ENCODE data around the gene TLE3.

TLE3 gene

DNA sequence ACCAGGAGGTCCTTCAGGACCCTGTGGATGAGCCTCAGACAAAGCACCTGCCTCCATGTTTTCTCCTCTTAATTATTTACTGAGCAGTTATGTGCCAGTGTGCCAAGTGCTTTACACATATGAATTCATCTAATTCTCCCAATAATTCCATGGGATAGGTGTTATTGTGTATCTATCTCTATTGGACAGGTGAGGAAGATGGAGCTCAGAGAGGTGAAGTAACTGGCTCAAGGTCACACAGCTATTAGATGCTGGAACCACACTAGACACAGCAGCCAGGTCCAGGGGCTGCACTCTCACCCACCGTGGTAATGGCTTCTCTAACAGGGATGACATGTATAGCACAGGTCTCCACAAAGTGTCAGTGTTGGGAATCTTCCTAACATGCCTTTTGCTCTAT, 70.2 kb downstream of the TLE3 start:
- no peak overlapping the region for H3K27ac ChIP-seq (ENCODE audit: low read depth, low read length)
- no peaks in the 10 kb centered on the region for H3K36me3 ChIP-seq (ENCODE audit: insufficient read depth, low read length)
- peaks cover 6% of the 10 kb centered on the region; the same call in 1 of the 2 replicates for H3K27me3 ChIP-seq (ENCODE audit: insufficient read depth, low read length)
- H3K4me1 ChIP-seq (ENCODE audit: control insufficient read depth, insufficient read depth, low read length, unreplicated experiment): peaks cover 19% of the 10 kb centered on the region
- H3K79me2 ChIP-seq (ENCODE audit: control insufficient read depth, insufficient read depth, low read length, unreplicated experiment): no peaks in the 10 kb centered on the region
- H2AFZ ChIP-seq (ENCODE audit: low read length, unreplicated experiment): no peak overlapping the region
- no peak overlapping the region for H3K4me3 ChIP-seq (ENCODE audit: low read depth, low read length)

DNA sequence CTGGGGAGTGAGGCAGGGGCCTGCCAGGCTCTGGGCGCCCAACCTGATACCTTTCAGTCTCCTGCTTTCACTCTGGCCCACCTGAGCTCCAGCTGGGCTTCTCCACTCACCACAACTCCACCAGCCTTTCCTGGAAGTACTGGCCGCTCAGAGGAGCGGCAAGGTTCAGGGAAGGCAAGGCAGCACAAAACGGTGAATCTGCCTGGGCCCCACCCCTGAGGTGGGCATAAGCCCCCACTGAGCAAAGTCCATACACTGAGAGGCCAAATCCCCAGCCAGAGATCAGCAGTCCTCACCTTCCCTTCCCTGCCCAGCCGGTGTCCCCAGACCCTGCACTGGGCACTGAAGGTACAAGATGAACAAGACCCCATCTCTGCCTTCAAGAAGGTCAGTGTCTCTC, 70.7 kb downstream of the TLE3 start:
- Histone ChIP-seq H2AFZ (ENCODE audit: low read length, unreplicated experiment) (no peak overlapping the region), H3K79me2 (ENCODE audit: control insufficient read depth, insufficient read depth, low read length, unreplicated experiment) (no peaks in the 10 kb centered on the region), H3K27ac (ENCODE audit: low read depth, low read length) (no peak overlapping the region), H3K27me3 (ENCODE audit: insufficient read depth, low read length) (0 out of 2 replicates have a peak, but pooled peaks cover 4% of the 10 kb centered on the region), H3K4me3 (ENCODE audit: low read depth, low read length) (no peak overlapping the region), H3K36me3 (ENCODE audit: insufficient read depth, low read length) (no peaks in the 10 kb centered on the region), H3K4me1 (ENCODE audit: control insufficient read depth, insufficient read depth, low read length, unreplicated experiment) (peaks cover 22% of the 10 kb centered on the region)

DNA sequence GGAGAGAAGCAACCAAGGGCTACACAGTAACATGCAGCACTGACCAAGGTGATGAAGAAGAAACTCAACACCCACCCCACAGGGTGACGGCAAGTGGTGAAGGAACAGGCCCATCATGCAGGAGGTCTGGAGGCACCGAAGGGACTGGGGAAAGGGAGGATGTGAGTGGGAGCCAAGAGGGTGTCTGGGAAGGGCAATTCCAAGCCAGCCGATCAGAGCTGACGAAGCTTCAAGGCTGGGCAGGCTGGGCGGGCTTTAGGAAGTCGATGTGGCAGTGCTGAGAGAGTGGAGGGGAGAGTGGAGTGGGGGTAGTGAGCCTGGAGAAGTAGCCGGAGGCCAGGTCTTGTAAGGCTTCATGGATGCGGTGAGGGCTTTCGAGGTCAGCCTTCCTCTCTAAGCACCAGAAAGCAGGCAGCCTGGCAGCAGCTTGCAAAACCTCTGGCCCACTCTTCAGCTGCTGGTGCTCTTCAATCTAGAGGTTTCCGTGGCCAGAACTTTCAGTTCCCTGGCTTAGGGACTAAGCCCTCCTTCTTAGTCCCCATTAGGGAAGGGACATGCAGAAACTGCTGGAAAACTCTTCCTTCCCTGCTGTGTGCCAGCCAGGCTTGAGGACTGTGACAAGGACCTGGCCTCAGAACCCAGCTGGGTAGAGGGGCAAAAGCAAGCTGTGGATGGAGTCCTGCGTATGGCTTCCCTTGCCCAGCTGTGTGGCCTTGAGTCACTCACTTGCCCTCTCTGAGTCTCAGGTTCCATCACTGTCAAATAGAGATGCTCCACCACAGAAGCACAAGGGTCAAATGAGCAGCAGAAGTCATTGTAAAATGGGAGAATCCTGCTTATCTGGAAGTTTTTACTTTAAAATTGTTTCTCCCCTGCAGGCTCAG, 72.1 kb downstream of the TLE3 start:
- Histone ChIP-seq H3K4me1 (ENCODE audit: control insufficient read depth, insufficient read depth, low read length, unreplicated experiment) (peaks cover 22% of the 10 kb centered on the region), H3K79me2 (ENCODE audit: control insufficient read depth, insufficient read depth, low read length, unreplicated experiment) (no peaks in the 10 kb centered on the region), H3K4me3 (ENCODE audit: low read depth, low read length) (no peak overlapping the region), H3K27ac (ENCODE audit: low read depth, low read length) (no peak overlapping the region), H3K27me3 (ENCODE audit: insufficient read depth, low read length) (peaks cover 4% of the 10 kb centered on the region; the same call in 1 of the 2 replicates), H2AFZ (ENCODE audit: low read length, unreplicated experiment) (no peak overlapping the region), H3K36me3 (ENCODE audit: insufficient read depth, low read length) (no peaks in the 10 kb centered on the region)

DNA sequence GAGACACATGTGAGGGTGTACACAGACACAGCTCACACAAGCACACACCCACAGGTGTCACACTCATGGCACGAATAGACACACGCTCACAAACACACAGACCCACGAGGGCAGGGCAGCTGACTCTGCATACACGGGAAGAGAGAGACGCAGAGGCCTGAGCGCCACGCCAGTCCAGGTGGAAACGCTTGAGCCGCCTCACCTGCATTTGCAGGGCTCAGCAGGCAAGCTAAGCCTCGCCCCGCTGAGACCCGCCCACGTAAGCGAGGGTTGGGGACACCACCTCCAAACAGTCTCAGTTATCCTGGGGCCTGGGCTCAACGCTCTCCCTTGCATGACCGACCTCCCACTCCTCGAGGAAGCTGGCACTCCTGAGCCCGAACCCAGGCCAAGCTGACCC, 73.2 kb downstream of the TLE3 start:
- Histone ChIP-seq H3K36me3 (ENCODE audit: insufficient read depth, low read length) (no peaks in the 10 kb centered on the region), H3K4me1 (ENCODE audit: control insufficient read depth, insufficient read depth, low read length, unreplicated experiment) (peaks cover 22% of the 10 kb centered on the region), H3K27ac (ENCODE audit: low read depth, low read length) (peak overlapping the region; percentile 78; the same call in 1 of the 2 replicates), H3K27me3 (ENCODE audit: insufficient read depth, low read length) (peaks cover 8% of the 10 kb centered on the region; the same call in 1 of the 2 replicates), H2AFZ (ENCODE audit: low read length, unreplicated experiment) (no peak overlapping the region), H3K4me3 (ENCODE audit: low read depth, low read length) (no peak overlapping the region), H3K79me2 (ENCODE audit: control insufficient read depth, insufficient read depth, low read length, unreplicated experiment) (no peaks in the 10 kb centered on the region)

DNA sequence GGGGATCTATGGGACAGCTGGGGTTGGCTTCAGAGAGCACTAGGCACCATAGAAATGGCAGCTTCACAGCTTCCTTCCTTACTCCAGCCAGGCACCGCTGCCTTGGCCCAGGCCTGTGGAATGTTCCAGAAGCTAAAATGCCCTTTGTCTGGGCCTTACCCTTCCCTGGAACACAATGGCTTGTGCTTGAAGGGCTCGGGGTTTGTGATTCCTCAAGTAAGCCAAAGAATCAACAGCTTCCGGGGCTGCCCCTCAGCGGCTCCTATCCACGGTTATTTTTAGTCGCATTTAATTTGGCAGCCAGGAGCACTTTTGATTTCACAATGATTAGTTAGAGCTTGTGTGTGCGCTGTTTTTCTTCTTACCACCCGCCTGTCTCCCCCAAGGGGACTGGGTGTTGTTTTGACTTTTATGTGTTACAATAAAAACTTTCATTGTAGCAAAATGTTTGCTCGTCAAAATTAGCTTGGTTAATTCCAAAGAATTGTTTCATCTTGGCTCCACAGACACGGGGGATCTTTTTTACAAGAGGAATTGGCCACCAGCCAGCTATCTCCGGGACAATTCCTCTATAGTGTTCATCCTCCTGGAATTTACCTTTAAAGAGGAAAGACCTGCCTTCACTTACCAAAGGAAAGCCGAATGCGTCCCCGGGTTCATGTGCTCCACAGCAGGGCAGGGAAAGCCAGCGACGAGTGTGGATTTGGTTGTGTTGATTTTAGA, 73.8 kb downstream of the TLE3 start:
- peaks cover 22% of the 10 kb centered on the region for H3K4me1 ChIP-seq (ENCODE audit: control insufficient read depth, insufficient read depth, low read length, unreplicated experiment)
- H3K4me3 ChIP-seq (ENCODE audit: low read depth, low read length): peak overlapping the region; percentile 23; the same call in 1 of the 2 replicates
- no peaks in the 10 kb centered on the region for H3K36me3 ChIP-seq (ENCODE audit: insufficient read depth, low read length)
- H3K27me3 ChIP-seq (ENCODE audit: insufficient read depth, low read length): peaks cover 8% of the 10 kb centered on the region; the same call in 1 of the 2 replicates
- no peaks in the 10 kb centered on the region for H3K79me2 ChIP-seq (ENCODE audit: control insufficient read depth, insufficient read depth, low read length, unreplicated experiment)
- H2AFZ ChIP-seq (ENCODE audit: low read length, unreplicated experiment): peak overlapping the region; percentile 34
- peak overlapping the region; percentile 78 for H3K27ac ChIP-seq (ENCODE audit: low read depth, low read length)

DNA sequence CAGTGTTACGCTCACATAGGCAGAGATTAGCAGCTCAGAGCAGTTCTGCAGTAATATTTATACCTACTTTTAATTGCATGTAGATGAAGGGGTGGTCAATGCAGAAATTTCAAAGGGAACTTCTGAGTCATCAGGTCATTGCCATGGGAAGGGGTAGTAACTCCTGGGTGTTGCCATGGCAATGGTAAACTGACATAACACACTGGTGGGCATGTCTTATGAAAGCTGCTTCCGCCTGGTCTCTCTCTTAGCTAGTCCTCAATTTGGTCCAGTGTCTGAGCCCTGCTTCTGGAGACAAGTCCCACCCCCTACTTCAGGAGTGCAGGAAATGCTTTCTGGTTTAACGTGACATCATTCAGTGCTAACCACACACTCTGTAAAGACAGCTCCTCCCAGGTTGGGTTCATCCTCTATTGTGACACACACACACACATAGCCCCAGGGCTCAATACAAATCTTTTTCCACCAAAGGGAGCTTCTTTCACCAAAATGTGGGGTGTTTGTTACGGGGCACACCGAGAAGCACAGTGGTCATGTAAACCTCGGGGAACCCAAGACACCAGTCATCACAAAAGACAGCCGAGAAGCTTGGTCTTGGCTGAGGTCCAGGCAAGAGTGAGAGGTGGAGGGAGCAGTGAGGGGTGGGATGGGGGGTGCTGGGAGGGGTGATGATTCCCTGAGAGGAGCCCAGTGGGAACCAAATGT, 74.5 kb downstream of the TLE3 start:
- no peaks in the 10 kb centered on the region for H3K36me3 ChIP-seq (ENCODE audit: insufficient read depth, low read length)
- H3K27me3 ChIP-seq (ENCODE audit: insufficient read depth, low read length): peaks cover 8% of the 10 kb centered on the region; the same call in 1 of the 2 replicates
- no peak overlapping the region for H3K4me3 ChIP-seq (ENCODE audit: low read depth, low read length)
- peak overlapping the region; percentile 78 for H3K27ac ChIP-seq (ENCODE audit: low read depth, low read length)
- H3K4me1 ChIP-seq (ENCODE audit: control insufficient read depth, insufficient read depth, low read length, unreplicated experiment): peaks cover 22% of the 10 kb centered on the region
- H2AFZ ChIP-seq (ENCODE audit: low read length, unreplicated experiment): peak overlapping the region; percentile 34
- no peaks in the 10 kb centered on the region for H3K79me2 ChIP-seq (ENCODE audit: control insufficient read depth, insufficient read depth, low read length, unreplicated experiment)

DNA sequence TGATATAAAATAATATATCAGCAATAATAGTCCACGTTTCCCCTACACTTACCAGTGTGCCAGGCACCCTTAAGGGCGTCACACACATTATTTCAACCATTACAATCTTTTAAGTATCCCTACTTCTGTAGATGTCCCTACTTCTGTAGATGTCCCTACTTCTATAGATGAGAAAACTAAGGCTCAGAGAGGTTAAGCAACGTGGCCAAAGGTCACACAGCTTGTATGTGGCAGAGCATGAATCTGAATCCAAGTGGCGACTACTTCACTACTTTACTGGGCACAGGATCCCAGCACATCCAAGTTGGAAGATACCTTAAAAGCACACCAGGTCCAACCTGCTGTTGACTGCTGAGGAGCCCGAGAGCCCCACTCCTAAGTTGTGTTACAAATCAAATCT, 77.5 kb downstream of the TLE3 start:
- Histone ChIP-seq H3K79me2 (ENCODE audit: control insufficient read depth, insufficient read depth, low read length, unreplicated experiment) (no peaks in the 10 kb centered on the region), H3K27ac (ENCODE audit: low read depth, low read length) (no peak overlapping the region), H3K27me3 (ENCODE audit: insufficient read depth, low read length) (peaks cover 20% of the 10 kb centered on the region), H2AFZ (ENCODE audit: low read length, unreplicated experiment) (no peak overlapping the region), H3K36me3 (ENCODE audit: insufficient read depth, low read length) (no peaks in the 10 kb centered on the region), H3K4me1 (ENCODE audit: control insufficient read depth, insufficient read depth, low read length, unreplicated experiment) (peaks cover 22% of the 10 kb centered on the region), H3K4me3 (ENCODE audit: low read depth, low read length) (no peak overlapping the region)

DNA sequence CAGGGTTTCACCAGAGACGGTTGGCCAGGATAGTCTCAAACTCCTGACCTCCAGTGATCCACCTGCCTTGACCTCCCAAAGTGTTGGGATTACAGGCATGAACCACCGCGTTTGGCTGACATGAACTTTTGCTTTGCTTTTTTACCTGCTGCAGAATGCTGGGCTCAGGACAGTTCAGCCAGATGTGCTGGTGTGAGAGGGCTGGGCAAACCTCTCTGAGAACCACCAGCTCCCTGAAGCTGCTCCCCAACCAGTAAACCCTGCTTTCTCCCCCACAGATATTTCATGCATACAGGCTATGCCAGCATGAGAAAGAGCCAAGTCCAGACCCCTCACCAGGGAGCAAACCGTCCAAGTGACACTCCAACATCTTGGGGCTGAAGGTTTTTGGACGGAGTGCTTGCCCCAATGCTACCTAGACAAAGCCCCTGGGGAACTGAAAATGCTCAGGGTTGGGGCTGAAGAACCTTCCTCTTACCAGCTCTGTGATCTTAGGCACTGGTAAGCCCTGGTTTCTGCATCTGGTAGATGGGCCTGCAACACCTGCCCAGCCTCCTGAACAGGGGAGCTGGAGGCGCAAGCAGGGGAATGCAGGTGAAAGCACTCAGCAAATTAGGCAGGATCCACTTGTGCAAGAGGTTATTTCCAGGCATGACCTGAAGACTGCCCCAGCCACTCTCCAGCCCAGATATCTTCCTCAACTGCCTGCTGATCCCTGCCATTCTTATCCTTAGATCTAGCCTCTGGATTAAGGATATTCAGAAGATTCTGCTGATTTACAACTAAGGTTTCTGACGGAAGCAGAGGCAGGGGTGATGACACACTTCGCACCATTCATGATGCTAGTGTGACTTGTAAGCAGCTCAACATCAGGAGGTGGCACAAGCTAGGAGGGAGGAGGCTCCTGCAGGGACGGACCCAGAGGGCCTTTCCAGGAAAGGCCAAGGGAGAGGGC, 78.8 kb downstream of the TLE3 start:
- peaks cover 30% of the 10 kb centered on the region for H3K27me3 ChIP-seq (ENCODE audit: insufficient read depth, low read length)
- no peaks in the 10 kb centered on the region for H3K36me3 ChIP-seq (ENCODE audit: insufficient read depth, low read length)
- H3K27ac ChIP-seq (ENCODE audit: low read depth, low read length): no peak overlapping the region
- H2AFZ ChIP-seq (ENCODE audit: low read length, unreplicated experiment): no peak overlapping the region
- peaks cover 17% of the 10 kb centered on the region for H3K4me1 ChIP-seq (ENCODE audit: control insufficient read depth, insufficient read depth, low read length, unreplicated experiment)
- H3K4me3 ChIP-seq (ENCODE audit: low read depth, low read length): no peak overlapping the region
- H3K79me2 ChIP-seq (ENCODE audit: control insufficient read depth, insufficient read depth, low read length, unreplicated experiment): no peaks in the 10 kb centered on the region

DNA sequence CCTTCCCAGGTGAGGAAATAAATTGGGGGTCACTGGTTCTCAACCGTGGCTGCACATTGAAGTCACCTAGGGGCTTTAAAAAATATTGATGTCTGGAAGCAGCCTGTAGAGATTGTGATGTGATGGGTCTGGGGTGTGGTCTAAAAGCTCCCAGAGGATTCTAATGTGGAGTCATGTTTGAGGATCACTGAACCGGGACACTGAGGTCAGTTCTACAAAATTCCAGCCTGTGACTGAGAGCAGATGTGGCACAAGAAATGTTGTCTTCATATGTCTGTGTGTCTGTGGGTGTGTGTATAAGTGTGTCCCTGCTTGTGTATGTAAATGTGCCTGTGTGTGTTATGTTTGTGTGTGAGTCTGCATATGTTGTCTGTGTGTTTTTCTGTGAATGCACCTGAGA, 79.9 kb downstream of the TLE3 start:
- peaks cover 6% of the 10 kb centered on the region for H3K4me1 ChIP-seq (ENCODE audit: control insufficient read depth, insufficient read depth, low read length, unreplicated experiment)
- H3K36me3 ChIP-seq (ENCODE audit: insufficient read depth, low read length): no peaks in the 10 kb centered on the region
- H3K4me3 ChIP-seq (ENCODE audit: low read depth, low read length): no peak overlapping the region
- no peak overlapping the region for H3K27ac ChIP-seq (ENCODE audit: low read depth, low read length)
- H3K27me3 ChIP-seq (ENCODE audit: insufficient read depth, low read length): peaks cover 37% of the 10 kb centered on the region
- H3K79me2 ChIP-seq (ENCODE audit: control insufficient read depth, insufficient read depth, low read length, unreplicated experiment): no peaks in the 10 kb centered on the region
- no peak overlapping the region for H2AFZ ChIP-seq (ENCODE audit: low read length, unreplicated experiment)
